Prostate gland (tissue), 2 donors: ENCODE results near the gene UPF2.

ENCODE experiments used
- POLR2A ChIP-seq: fragments of 450-650 bp; IDR thresholded peaks from one replicate; pipeline ENCODE4 v1.6.1; 2016; ENCODE audit warnings: antibody characterized with exemption, mild to moderate bottlenecking
- POLR2AphosphoS5 ChIP-seq: sonication (generic); formaldehyde crosslinking; IDR thresholded peaks from one replicate; pipeline ENCODE4 v1.6.1; 2017; ENCODE audit warnings: antibody characterized with exemption
- TF ChIP-seq, protein P1 (sequence below), 4 experiments: fragments of 200-600 bp in 2 of 4; fragments of 450-650 bp in 2 of 4; sonication (generic) in 2 of 4; IDR thresholded peaks; 1 replicate in 3 of 4; 2 replicates in 1 of 4; pipeline ENCODE4 v1.5.1; 2016 to 2019; ENCODE audit warnings: antibody characterized with exemption in 4 of 4, mild to moderate bottlenecking in 2 of 4, moderate library complexity in 2 of 4

DNA sequence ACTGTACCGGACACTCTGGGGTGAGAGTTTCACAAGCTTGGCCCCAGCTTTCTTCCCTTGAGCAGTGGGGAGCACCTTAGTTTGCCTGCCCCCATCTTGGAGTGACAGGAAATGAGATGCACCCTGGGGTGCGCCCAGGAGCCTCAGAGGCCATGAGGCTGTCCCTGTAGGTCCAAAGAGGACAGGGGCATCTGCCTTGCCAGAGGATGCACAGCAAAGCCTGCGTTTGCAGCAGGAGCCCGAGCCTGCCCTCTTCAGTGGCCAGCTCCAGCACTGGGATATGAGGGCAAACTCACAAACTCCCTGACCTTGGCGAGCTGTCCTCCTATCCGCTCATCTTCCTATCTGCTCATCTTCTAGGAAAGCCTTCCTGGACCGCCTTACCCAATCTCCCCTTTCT lies 140.0 kb downstream of the UPF2 start:
- TF ChIP-seq, protein P1, sequence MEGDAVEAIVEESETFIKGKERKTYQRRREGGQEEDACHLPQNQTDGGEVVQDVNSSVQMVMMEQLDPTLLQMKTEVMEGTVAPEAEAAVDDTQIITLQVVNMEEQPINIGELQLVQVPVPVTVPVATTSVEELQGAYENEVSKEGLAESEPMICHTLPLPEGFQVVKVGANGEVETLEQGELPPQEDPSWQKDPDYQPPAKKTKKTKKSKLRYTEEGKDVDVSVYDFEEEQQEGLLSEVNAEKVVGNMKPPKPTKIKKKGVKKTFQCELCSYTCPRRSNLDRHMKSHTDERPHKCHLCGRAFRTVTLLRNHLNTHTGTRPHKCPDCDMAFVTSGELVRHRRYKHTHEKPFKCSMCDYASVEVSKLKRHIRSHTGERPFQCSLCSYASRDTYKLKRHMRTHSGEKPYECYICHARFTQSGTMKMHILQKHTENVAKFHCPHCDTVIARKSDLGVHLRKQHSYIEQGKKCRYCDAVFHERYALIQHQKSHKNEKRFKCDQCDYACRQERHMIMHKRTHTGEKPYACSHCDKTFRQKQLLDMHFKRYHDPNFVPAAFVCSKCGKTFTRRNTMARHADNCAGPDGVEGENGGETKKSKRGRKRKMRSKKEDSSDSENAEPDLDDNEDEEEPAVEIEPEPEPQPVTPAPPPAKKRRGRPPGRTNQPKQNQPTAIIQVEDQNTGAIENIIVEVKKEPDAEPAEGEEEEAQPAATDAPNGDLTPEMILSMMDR (IDR thresholded peaks at IDR 0.05) = no peak
- TF ChIP-seq POLR2A (no peak), POLR2AphosphoS5 (no peak)
